Coronary artery (tissue), 2 donors: ENCODE data around the gene LACTBL1.

Source experiments
- DNase-seq: peaks from one replicate; pipeline ENCODE4 v3.0.0-alpha.2; 2017; ENCODE audit warnings: low spot score
- H3K27ac ChIP-seq, 2 donors: fragments of 200-600 bp; sonication (generic); one replicate each; pipeline ENCODE4 v1.5.1; 2016 to 2019
- H3K4me3 ChIP-seq: fragments of 200-600 bp; sonication (generic); 2 replicates; pipeline ENCODE4 v1.5.1; 2016; ENCODE audit warnings: mild to moderate bottlenecking, moderate library complexity
- CTCF ChIP-seq: fragments of 200-600 bp; sonication (generic); IDR thresholded peaks from one replicate; pipeline ENCODE4 v1.5.1; 2019; ENCODE audit warnings: antibody characterized with exemption

LACTBL1 gene

GRCh38 chr1:22971161-22971560 is 1.5 kb downstream of the LACTBL1 start:
- no peak for TF ChIP-seq CTCF
- no peak overlapping the region for H3K27ac ChIP-seq
- no peak overlapping the region for H3K4me3 ChIP-seq
- DNase-seq: no peak

GRCh38 chr1:22970096-22970495 is 2.6 kb downstream of the LACTBL1 start:
- no peak for TF ChIP-seq CTCF
- H3K27ac ChIP-seq: no peak overlapping the region
- H3K4me3 ChIP-seq: no peak overlapping the region
- DNase-seq: no peak

- no peak overlapping the region for H3K27ac ChIP-seq
- no peak for DNase-seq
- no peak overlapping the region for H3K4me3 ChIP-seq
- TF ChIP-seq CTCF: no peak
Measured at GRCh38 chr1:22969304-22969709, 3.4 kb downstream of the LACTBL1 start.

GRCh38 chr1:22967833-22968232 is 4.8 kb downstream of the LACTBL1 start:
- TF ChIP-seq CTCF: no peak
- no peak overlapping the region for H3K4me3 ChIP-seq
- H3K27ac ChIP-seq: no peak overlapping the region
- DNase-seq: no peak

GRCh38 chr1:22966309-22966708 is 6.4 kb downstream of the LACTBL1 start:
- Histone ChIP-seq H3K4me3 (no peak overlapping the region), H3K27ac (no peak overlapping the region)
- TF ChIP-seq CTCF: no peak
- no peak for DNase-seq

GRCh38 chr1:22963044-22963677 is 9.5 kb downstream of the LACTBL1 start:
- no peak for TF ChIP-seq CTCF
- H3K4me3 ChIP-seq: no peak overlapping the region
- no peak for DNase-seq
- H3K27ac ChIP-seq: no peak overlapping the region

- no peak for DNase-seq
- Histone ChIP-seq H3K4me3 (no peak overlapping the region), H3K27ac (no peak overlapping the region)
- no peak for TF ChIP-seq CTCF
Measured at GRCh38 chr1:22962558-22962957, 10.1 kb downstream of the LACTBL1 start.
